A549 (cell line): ENCODE data around the gene ATP11A. TPM values are rescaled to one million over a fixed set of nuclear protein-coding genes. Genes with fewer than 3 reads are reported as not detected.

Experiments used
- ATAC-seq, 2 experiments: fragments of 200-7000 bp in 1 of 2; fragments of >200 bp in 1 of 2; cut with Nextera tagmentation in 1 of 2; cut with Tn5 transposase in 1 of 2; 3 replicates each; pipeline versions ENCODE4 v1.8.0 to v1.9.1; 2018 to 2020; ENCODE audit warnings: mild to moderate bottlenecking in 1 of 2, moderate library complexity in 1 of 2
- CTCF ChIA-PET: fragments of 300-600 bp; sonication (Branson Sonifier 250); formaldehyde crosslinking; extraction: SDS; loops from one replicate; lab custom pipeline; 2021; ENCODE audit warnings: antibody characterized with exemption, inconsistent platforms; lab: Yijun Ruan, JAX
- POLR2A ChIA-PET: fragments of 350-600 bp; formaldehyde crosslinking; extraction: SDS; loops from one replicate; lab custom pipeline; 2021; ENCODE audit warnings: antibody characterized with exemption, inconsistent platforms; lab: Yijun Ruan, JAX
- DNase-seq, 2 experiments: peaks; one replicate each; pipeline versions ENCODE4 v3.0.0 to v3.0.0-alpha.2; 2011 to 2016; ENCODE audit warnings: low read depth in 1 of 2, low spot score in 1 of 2
- FAIRE-seq: peaks from 2 replicates; lab custom pipeline; 2011; peaks lifted over from hg19 to GRCh38; lab: Jason Lieb, UNC
- H3K27ac ChIP-seq, 2 experiments: fragments of >200 bp; sonication (Bioruptor Twin); formaldehyde crosslinking; 3 replicates each; pipeline ENCODE4 v1.5.1; 2016 to 2017
- H3K4me1 ChIP-seq: fragments of >200 bp; sonication (Bioruptor Twin); formaldehyde crosslinking; 3 replicates; pipeline ENCODE4 v1.6.1; 2016
- H3K4me2 ChIP-seq: fragments of >200 bp; sonication (Bioruptor Twin); formaldehyde crosslinking; 3 replicates; pipeline ENCODE4 v1.6.1; 2016
- H3K4me3 ChIP-seq: fragments of >200 bp; sonication (Bioruptor Twin); formaldehyde crosslinking; 3 replicates; pipeline ENCODE4 v1.5.1; 2016
- H3K9me3 ChIP-seq: fragments of >200 bp; sonication (Bioruptor Twin); formaldehyde crosslinking; 3 replicates; pipeline ENCODE4 v1.6.1; 2016
- BHLHE40 ChIP-seq: IDR thresholded peaks from 2 replicates; pipeline ENCODE4 v1.6.1; 2012; ENCODE audit warnings: low read depth, low read length, inconsistent platforms
- CBX2 ChIP-seq: fragments of 200-600 bp; sonication (generic); IDR thresholded peaks from 2 replicates; pipeline ENCODE4 v1.6.1; 2016; ENCODE audit warnings: low read depth, mild to moderate bottlenecking, borderline replicate concordance
- CBX8 ChIP-seq: fragments of 200-600 bp; sonication (generic); IDR thresholded peaks from 2 replicates; pipeline ENCODE4 v1.6.1; 2016
- CHD2 ChIP-seq: fragments of 150-350 bp; IDR thresholded peaks from 2 replicates; pipeline ENCODE4 v1.6.1; 2014; ENCODE audit warnings: low read length; ENCODE audit not compliant: partially characterized antibody
- EHF ChIP-seq: fragments of 250-450 bp; sonication (Bioruptor Pico); IDR thresholded peaks from 2 replicates; pipeline ENCODE4 v1.5.0; 2020; ENCODE audit warnings: mild to moderate bottlenecking
- FOSL2 ChIP-seq, 2 experiments: fragments of 450-650 bp in 1 of 2; fragments of >200 bp in 1 of 2; sonication (Bioruptor Twin) in 1 of 2; formaldehyde crosslinking; IDR thresholded peaks; 2 replicates each; pipeline versions ENCODE4 v1.5.0 to v1.6.1; 2016 to 2020; ENCODE audit warnings: mild to moderate bottlenecking in 1 of 2, moderate library complexity in 1 of 2
- GATA3 ChIP-seq: IDR thresholded peaks from 2 replicates; pipeline ENCODE4 v1.6.1; 2012; ENCODE audit warnings: borderline replicate concordance
- HEYL ChIP-seq: fragments of 250-450 bp; sonication (Bioruptor Pico); IDR thresholded peaks from 2 replicates; pipeline ENCODE4 v1.8.0; 2021; ENCODE audit warnings: mild to moderate bottlenecking, moderate library complexity
- HOXB13 ChIP-seq: fragments of 250-450 bp; sonication (Bioruptor Pico); IDR thresholded peaks from 2 replicates; pipeline ENCODE4 v1.5.0; 2020; ENCODE audit warnings: low read depth, mild to moderate bottlenecking, moderate library complexity
- JUN ChIP-seq, 2 experiments: fragments of >200 bp; sonication (Bioruptor Twin); formaldehyde crosslinking; IDR thresholded peaks; 2 replicates in 1 of 2; 3 replicates in 1 of 2; pipeline ENCODE4 v1.6.1; 2016 to 2017
- KDM1A ChIP-seq: fragments of 200-600 bp; sonication (generic); IDR thresholded peaks from 2 replicates; pipeline ENCODE4 v1.6.1; 2016; ENCODE audit warnings: low read depth, mild to moderate bottlenecking
- MAFK ChIP-seq: fragments of 450-650 bp; IDR thresholded peaks from 2 replicates; pipeline ENCODE4 v1.6.1; 2014; ENCODE audit not compliant: partially characterized antibody
- PHF8 ChIP-seq: fragments of 200-600 bp; sonication (generic); IDR thresholded peaks from 2 replicates; pipeline ENCODE4 v1.6.1; 2016; ENCODE audit warnings: low read depth, mild to moderate bottlenecking, antibody characterized with exemption, moderate library complexity, borderline replicate concordance
- RAD21 ChIP-seq, 2 experiments: fragments of >200 bp in 1 of 2; sonication (Bioruptor Twin) in 1 of 2; formaldehyde crosslinking in 1 of 2; IDR thresholded peaks in 1 of 2; conservative IDR thresholded peaks in 1 of 2; 2 replicates in 1 of 2; 3 replicates in 1 of 2; pipeline ENCODE4 v1.6.1; 2012 to 2018; ENCODE audit warnings: inconsistent platforms in 1 of 2
- ZC3H11A ChIP-seq: fragments of 450-650 bp; IDR thresholded peaks from 2 replicates; pipeline ENCODE4 v1.6.1; 2014; ENCODE audit warnings: antibody characterized with exemption, mild to moderate bottlenecking
- ZFP36 ChIP-seq: fragments of 450-650 bp; IDR thresholded peaks from 2 replicates; pipeline ENCODE4 v1.6.1; 2014; ENCODE audit warnings: borderline replicate concordance; ENCODE audit not compliant: partially characterized antibody
- ZSCAN20 ChIP-seq: fragments of 250-450 bp; sonication (Bioruptor Pico); IDR thresholded peaks from 2 replicates; pipeline ENCODE4 v1.8.0; 2022; ENCODE audit warnings: mild to moderate bottlenecking, moderate library complexity
- WGBS: methylation state at CpG from one replicate; pipeline ENCODE4 v1.1.6; 2017; ENCODE audit errors: missing lambda C conversion rate; 5-methylcytosine and 5-hydroxymethylcytosine counted together
- polyA plus RNA-seq, 4 experiments: library from polyadenylated mRNA; depleted of rRNA in 3 of 4; stranded (reverse); fragments of >200 nt; fragmentation: RNase III in 1 of 4; extraction: RNeasy Plus Mini Kit Qiagen cat#74134 plus additional on column Dnase treatment in 1 of 4; gene quantifications; 2 replicates in 3 of 4; 3 replicates in 1 of 4; pipeline ENCODE4 v1.2.3, GENCODE V29; 2011 to 2017
- TF ChIP-seq, protein P1 (sequence below): IDR thresholded peaks from 2 replicates; pipeline ENCODE4 v1.6.1; 2012
- TF ChIP-seq, protein P2 (sequence below): fragments of >200 bp; sonication (Bioruptor Twin); formaldehyde crosslinking; IDR thresholded peaks from 3 replicates; pipeline ENCODE4 v1.5.1; 2016
- TF ChIP-seq, protein P3 (sequence below): fragments of >200 bp; sonication (Bioruptor Twin); formaldehyde crosslinking; IDR thresholded peaks from 2 replicates; pipeline ENCODE4 v1.6.1; 2016
- TF ChIP-seq, protein P4 (sequence below): IDR thresholded peaks from 2 replicates; pipeline ENCODE4 v1.6.1; 2012
- TF ChIP-seq, protein P5 (sequence below): IDR thresholded peaks from 2 replicates; pipeline ENCODE4 v1.6.1; 2012; ENCODE audit warnings: low read depth, borderline replicate concordance

Gene ATP11A
- polyA plus RNA-seq, 2 of the 4 experiments (the other 2 are of a cell fraction), result 4.1 to 8.0 TPM

DNA sequence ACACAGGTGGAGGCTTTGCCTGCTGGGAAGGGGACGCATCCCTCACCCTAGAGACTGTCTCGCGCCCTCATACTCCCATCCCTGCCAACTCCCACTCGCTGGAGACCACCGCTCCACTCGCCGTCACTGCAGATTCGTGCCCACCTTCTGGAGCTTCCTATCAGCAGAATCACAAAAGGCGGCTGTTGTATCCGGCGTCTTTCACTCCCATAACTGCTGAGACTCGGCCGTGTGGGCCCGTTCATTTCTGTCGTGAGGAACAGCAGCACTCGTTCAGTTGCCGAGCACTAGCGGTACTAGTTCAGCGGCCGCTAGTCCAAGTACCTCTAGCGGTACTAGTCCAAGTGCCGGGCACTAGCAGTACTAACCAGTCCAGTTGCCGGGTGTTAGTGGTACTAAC is 154.6 kb downstream of the ATP11A start:
- TF ChIP-seq, protein P1, sequence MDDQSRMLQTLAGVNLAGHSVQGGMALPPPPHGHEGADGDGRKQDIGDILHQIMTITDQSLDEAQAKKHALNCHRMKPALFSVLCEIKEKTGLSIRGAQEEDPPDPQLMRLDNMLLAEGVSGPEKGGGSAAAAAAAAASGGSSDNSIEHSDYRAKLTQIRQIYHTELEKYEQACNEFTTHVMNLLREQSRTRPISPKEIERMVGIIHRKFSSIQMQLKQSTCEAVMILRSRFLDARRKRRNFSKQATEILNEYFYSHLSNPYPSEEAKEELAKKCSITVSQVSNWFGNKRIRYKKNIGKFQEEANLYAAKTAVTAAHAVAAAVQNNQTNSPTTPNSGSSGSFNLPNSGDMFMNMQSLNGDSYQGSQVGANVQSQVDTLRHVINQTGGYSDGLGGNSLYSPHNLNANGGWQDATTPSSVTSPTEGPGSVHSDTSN, result no peak
- no peak for TF ChIP-seq ZC3H11A
- no peak for TF ChIP-seq ZFP36
- TF ChIP-seq ZSCAN20 (CRISPR knock-in tag), result no peak
- TF ChIP-seq, protein P2, sequence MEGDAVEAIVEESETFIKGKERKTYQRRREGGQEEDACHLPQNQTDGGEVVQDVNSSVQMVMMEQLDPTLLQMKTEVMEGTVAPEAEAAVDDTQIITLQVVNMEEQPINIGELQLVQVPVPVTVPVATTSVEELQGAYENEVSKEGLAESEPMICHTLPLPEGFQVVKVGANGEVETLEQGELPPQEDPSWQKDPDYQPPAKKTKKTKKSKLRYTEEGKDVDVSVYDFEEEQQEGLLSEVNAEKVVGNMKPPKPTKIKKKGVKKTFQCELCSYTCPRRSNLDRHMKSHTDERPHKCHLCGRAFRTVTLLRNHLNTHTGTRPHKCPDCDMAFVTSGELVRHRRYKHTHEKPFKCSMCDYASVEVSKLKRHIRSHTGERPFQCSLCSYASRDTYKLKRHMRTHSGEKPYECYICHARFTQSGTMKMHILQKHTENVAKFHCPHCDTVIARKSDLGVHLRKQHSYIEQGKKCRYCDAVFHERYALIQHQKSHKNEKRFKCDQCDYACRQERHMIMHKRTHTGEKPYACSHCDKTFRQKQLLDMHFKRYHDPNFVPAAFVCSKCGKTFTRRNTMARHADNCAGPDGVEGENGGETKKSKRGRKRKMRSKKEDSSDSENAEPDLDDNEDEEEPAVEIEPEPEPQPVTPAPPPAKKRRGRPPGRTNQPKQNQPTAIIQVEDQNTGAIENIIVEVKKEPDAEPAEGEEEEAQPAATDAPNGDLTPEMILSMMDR, result no peak
- no peak for TF ChIP-seq RAD21 (conservative IDR thresholded peaks at IDR 0.05 in 1 of 2, IDR thresholded peaks at IDR 0.05 in 1 of 2)
- TF ChIP-seq MAFK, result no peak
- H3K4me2 ChIP-seq, result no peak overlapping the region
- H3K27ac ChIP-seq, result no peak overlapping the region
- POLR2A ChIA-PET, result no interaction called here
- 96% methylated on average over 15 of the region's 23 CpGs for WGBS
- no peaks in the 10 kb centered on the region for H3K4me1 ChIP-seq
- H3K9me3 ChIP-seq, result no peaks in the 10 kb centered on the region
- FAIRE-seq (no peak), ATAC-seq (no peak), DNase-seq (no peak)
- no peak overlapping the region for H3K4me3 ChIP-seq
- CTCF ChIA-PET, result no interaction called here

DNA sequence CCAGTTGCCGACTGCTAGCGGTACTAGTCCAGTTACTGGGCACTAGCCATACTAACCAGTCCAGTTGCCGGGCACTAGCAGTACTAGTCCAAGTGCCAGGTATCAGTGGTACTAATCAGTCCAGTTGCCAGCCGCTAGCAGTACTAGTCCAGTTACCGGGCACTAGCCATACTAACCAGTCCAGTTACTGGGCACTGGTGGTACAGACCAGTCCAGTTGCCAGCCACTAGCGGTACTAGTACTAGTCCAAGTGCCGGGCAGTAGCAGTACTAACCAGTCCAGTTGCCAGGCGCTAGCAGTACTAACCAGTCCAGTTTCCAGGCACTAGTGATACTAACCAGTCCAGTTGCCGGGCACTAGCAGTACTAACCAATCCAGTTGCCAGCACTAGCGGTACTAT is 155.0 kb downstream of the ATP11A start:
- no peak for FAIRE-seq
- 97% methylated on average over 6 of the region's 10 CpGs for WGBS

DNA sequence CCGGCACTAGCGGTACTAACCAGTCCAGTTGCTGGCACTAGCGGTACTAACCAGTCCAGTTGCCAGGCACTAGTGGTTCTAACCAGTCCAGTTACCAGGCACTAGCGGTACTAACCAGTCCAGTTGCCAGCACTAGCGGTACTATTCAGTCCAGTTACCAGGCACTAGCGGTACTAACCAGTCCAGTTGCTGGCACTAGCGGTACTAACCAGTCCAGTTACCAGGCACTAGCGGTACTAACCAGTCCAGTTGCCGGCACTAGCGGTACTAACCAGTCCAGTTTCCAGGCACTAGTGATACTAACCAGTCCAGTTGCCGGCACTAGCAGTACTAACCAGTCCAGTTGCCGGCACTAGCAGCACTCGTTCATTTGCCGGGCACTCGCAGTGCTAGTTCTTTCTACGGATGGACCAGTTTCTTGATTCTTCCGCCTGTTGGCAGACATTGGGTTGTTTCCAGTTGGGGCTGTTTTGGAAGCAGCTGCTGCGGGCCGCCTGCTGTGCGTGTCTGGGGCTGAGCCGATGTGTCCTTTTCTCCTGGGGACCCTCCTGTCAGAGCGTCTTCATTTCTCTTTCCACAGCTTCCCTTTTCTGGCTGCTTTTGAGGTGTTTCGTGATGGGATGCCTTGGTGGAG is 155.8 kb downstream of the ATP11A start:
- Histone ChIP-seq H3K4me1 (no peaks in the 10 kb centered on the region), H3K9me3 (no peaks in the 10 kb centered on the region), H3K27ac (no peak overlapping the region), H3K4me2 (no peak overlapping the region), H3K4me3 (no peak overlapping the region)
- DNase-seq (no peak), ATAC-seq (no peak), FAIRE-seq (no peak)
- no peak for TF ChIP-seq CBX2
- WGBS, result 93% methylated on average over 19 of the region's 23 CpGs
- CTCF ChIA-PET, result no interaction called here
- POLR2A ChIA-PET, result no interaction called here

More for the DNA sequence above, 155.0 kb downstream of the ATP11A start:
- no peak overlapping the region for H3K4me2 ChIP-seq
- no peaks in the 10 kb centered on the region for H3K9me3 ChIP-seq
- DNase-seq (no peak), ATAC-seq (no peak)
- H3K4me3 ChIP-seq, result no peak overlapping the region
- POLR2A ChIA-PET, result no interaction called here
- no peak for TF ChIP-seq JUN (IDR thresholded peaks at IDR 0.05)
- TF ChIP-seq, protein P3, sequence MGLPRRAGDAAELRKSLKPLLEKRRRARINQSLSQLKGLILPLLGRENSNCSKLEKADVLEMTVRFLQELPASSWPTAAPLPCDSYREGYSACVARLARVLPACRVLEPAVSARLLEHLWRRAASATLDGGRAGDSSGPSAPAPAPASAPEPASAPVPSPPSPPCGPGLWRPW, result no peak
- no peak for TF ChIP-seq BHLHE40
- TF ChIP-seq HEYL (CRISPR knock-in tag), result no peak
- TF ChIP-seq, protein P4, sequence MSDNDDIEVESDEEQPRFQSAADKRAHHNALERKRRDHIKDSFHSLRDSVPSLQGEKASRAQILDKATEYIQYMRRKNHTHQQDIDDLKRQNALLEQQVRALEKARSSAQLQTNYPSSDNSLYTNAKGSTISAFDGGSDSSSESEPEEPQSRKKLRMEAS, result no peak
- TF ChIP-seq GATA3, result no peak
- TF ChIP-seq FOSL2 (IDR thresholded peaks at IDR 0.05), result no peak
- no peak for TF ChIP-seq FOSL2 (CRISPR knock-in tag; IDR thresholded peaks at IDR 0.05)
- TF ChIP-seq, protein P5, sequence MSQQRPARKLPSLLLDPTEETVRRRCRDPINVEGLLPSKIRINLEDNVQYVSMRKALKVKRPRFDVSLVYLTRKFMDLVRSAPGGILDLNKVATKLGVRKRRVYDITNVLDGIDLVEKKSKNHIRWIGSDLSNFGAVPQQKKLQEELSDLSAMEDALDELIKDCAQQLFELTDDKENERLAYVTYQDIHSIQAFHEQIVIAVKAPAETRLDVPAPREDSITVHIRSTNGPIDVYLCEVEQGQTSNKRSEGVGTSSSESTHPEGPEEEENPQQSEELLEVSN, result no peak
- no peak for TF ChIP-seq ZFP36
- TF ChIP-seq HOXB13 (CRISPR knock-in tag), result no peak
- no peak for TF ChIP-seq ZSCAN20 (CRISPR knock-in tag)
- no peak for TF ChIP-seq CBX8
- TF ChIP-seq RAD21 (conservative IDR thresholded peaks at IDR 0.05 in 1 of 2, IDR thresholded peaks at IDR 0.05 in 1 of 2), result no peak
- no peak for TF ChIP-seq PHF8
- no peak for TF ChIP-seq EHF (CRISPR knock-in tag)
- no peak for TF ChIP-seq KDM1A
- no peak for TF ChIP-seq CHD2
- TF ChIP-seq, all 56 proteins: peak for 0
- Histone ChIP-seq H3K4me1 (no peaks in the 10 kb centered on the region), H3K27ac (no peak overlapping the region)
- CTCF ChIA-PET, result no interaction called here
